ENCODE results near the gene SLC19A1.

Gene SLC19A1

GRCh38 chr21:45583831-45584509, 41.7 kb upstream of the SLC19A1 start:
- ATAC-seq (ENCODE audit: insufficient read depth, low read depth) (no peak), DNase-seq (no peak)
- Histone ChIP-seq H3K4me3 (ENCODE audit: low read depth in 1 of 2, low read length in 2 of 2) (no peak overlapping the region), H2AFZ (ENCODE audit: low read depth, low read length) (no peak overlapping the region), H3K27me3 (ENCODE audit: insufficient read depth, low read length, poor library complexity) (no peaks in the 10 kb centered on the region), H3K36me3 (ENCODE audit: insufficient read depth, low read length) (no peaks in the 10 kb centered on the region), H3K27ac (ENCODE audit: low read length) (no peak overlapping the region), H3K4me2 (ENCODE audit: insufficient read depth, low read length) (no peak overlapping the region), H3K9ac (ENCODE audit: low read depth, low read length) (no peak overlapping the region), H4K20me1 (ENCODE audit: insufficient read depth, low read length) (no peaks in the 10 kb centered on the region), H3K4me1 (ENCODE audit: insufficient read depth, low read length) (no peaks in the 10 kb centered on the region), H3K9me3 (ENCODE audit: insufficient read depth, low read length, severe bottlenecking) (peaks cover 9% of the 10 kb centered on the region), H3K79me2 (ENCODE audit: insufficient read depth, low read length) (no peaks in the 10 kb centered on the region)
- TF ChIP-seq CTCF (IDR thresholded peaks at IDR 0.05; ENCODE audit: borderline replicate concordance, extremely low read depth, low read length, poor library complexity, severe bottlenecking) (no peak), EZH2 (IDR thresholded peaks at IDR 0.05; ENCODE audit: borderline replicate concordance, low read depth, low read length, severe bottlenecking) (no peak)

- no peak overlapping the region for H3K9ac ChIP-seq (ENCODE audit: low read depth, low read length)
- no peaks in the 10 kb centered on the region for H3K27me3 ChIP-seq (ENCODE audit: insufficient read depth, low read length, poor library complexity)
- H3K27ac ChIP-seq (ENCODE audit: low read length): no peak overlapping the region
- no peak overlapping the region for H3K4me2 ChIP-seq (ENCODE audit: insufficient read depth, low read length)
- no peak for ATAC-seq (ENCODE audit: insufficient read depth, low read depth)
- no peak overlapping the region for H3K4me3 ChIP-seq (ENCODE audit: low read depth in 1 of 2, low read length in 2 of 2)
- no peaks in the 10 kb centered on the region for H3K36me3 ChIP-seq (ENCODE audit: insufficient read depth, low read length)
- H2AFZ ChIP-seq (ENCODE audit: low read depth, low read length): no peak overlapping the region
- DNase-seq: no peak
- TF ChIP-seq EZH2 (IDR thresholded peaks at IDR 0.05; ENCODE audit: borderline replicate concordance, low read depth, low read length, severe bottlenecking) (no peak), CTCF (IDR thresholded peaks at IDR 0.05; ENCODE audit: borderline replicate concordance, extremely low read depth, low read length, poor library complexity, severe bottlenecking) (no peak)
- no peaks in the 10 kb centered on the region for H3K79me2 ChIP-seq (ENCODE audit: insufficient read depth, low read length)
- H3K4me1 ChIP-seq (ENCODE audit: insufficient read depth, low read length): no peaks in the 10 kb centered on the region
- no peaks in the 10 kb centered on the region for H4K20me1 ChIP-seq (ENCODE audit: insufficient read depth, low read length)
- peaks cover 9% of the 10 kb centered on the region for H3K9me3 ChIP-seq (ENCODE audit: insufficient read depth, low read length, severe bottlenecking)
Measured at GRCh38 chr21:45582128-45582527, 39.9 kb upstream of the SLC19A1 start.

GRCh38 chr21:45581322-45581712, 39.1 kb upstream of the SLC19A1 start:
- ATAC-seq (ENCODE audit: insufficient read depth, low read depth): no peak
- no peak for DNase-seq

More at GRCh38 chr21:45581322-45581712, 39.1 kb upstream of the SLC19A1 start:
- no peak for TF ChIP-seq EZH2 (IDR thresholded peaks at IDR 0.05; ENCODE audit: borderline replicate concordance, low read depth, low read length, severe bottlenecking)
- no peak for TF ChIP-seq CTCF (IDR thresholded peaks at IDR 0.05; ENCODE audit: borderline replicate concordance, extremely low read depth, low read length, poor library complexity, severe bottlenecking)
- Histone ChIP-seq H3K79me2 (ENCODE audit: insufficient read depth, low read length) (no peaks in the 10 kb centered on the region), H2AFZ (ENCODE audit: low read depth, low read length) (no peak overlapping the region), H3K27ac (ENCODE audit: low read length) (no peak overlapping the region), H3K36me3 (ENCODE audit: insufficient read depth, low read length) (no peaks in the 10 kb centered on the region), H3K4me2 (ENCODE audit: insufficient read depth, low read length) (no peak overlapping the region), H3K4me1 (ENCODE audit: insufficient read depth, low read length) (no peaks in the 10 kb centered on the region), H3K27me3 (ENCODE audit: insufficient read depth, low read length, poor library complexity) (no peaks in the 10 kb centered on the region), H3K9me3 (ENCODE audit: insufficient read depth, low read length, severe bottlenecking) (peaks cover 5% of the 10 kb centered on the region), H4K20me1 (ENCODE audit: insufficient read depth, low read length) (no peaks in the 10 kb centered on the region), H3K4me3 (ENCODE audit: low read depth in 1 of 2, low read length in 2 of 2) (no peak overlapping the region), H3K9ac (ENCODE audit: low read depth, low read length) (no peak overlapping the region)
